OCI-LY7 (cell line): ENCODE measurements around the gene MNS1. TPM values are rescaled to one million over a fixed set of nuclear protein-coding genes. Genes with fewer than 3 reads are reported as not detected.

Experiments used
- BruUV-seq: library from RNA; stranded (reverse); fragments of 400-500 nt; replicated peaks from 2 replicates; lab custom pipeline; 2021; lab: Mats Ljungman, UMichigan
- CTCF ChIA-PET: fragments of 300-600 bp; sonication (Branson Sonifier 250); formaldehyde crosslinking; loops from one replicate; lab custom pipeline; 2022; ENCODE audit warnings: antibody characterized with exemption; ENCODE audit not compliant: unreplicated experiment; lab: Charles Lee
- POLR2A ChIA-PET: fragments of 300-600 bp; sonication (Branson Sonifier 250); formaldehyde crosslinking; loops from one replicate; lab custom pipeline; 2022; ENCODE audit warnings: antibody characterized with exemption; lab: Charles Lee
- DNase-seq: peaks from one replicate; pipeline ENCODE4 v3.0.0-alpha.2; 2015; ENCODE audit warnings: low spot score
- H2AFZ ChIP-seq: fragments of 200-600 bp; sonication (generic), shearing (Covaris generic); 2 replicates; pipeline ENCODE4 v1.6.1; 2014; ENCODE audit warnings: mild to moderate bottlenecking, antibody characterized with exemption, low read length, moderate library complexity
- H3K27ac ChIP-seq: fragments of 200-600 bp; sonication (generic); 2 replicates; pipeline ENCODE4 v1.5.1; 2014; ENCODE audit warnings: mixed run types, low read depth, mild to moderate bottlenecking, moderate library complexity, low read length, inconsistent platforms; ENCODE audit not compliant: poor library complexity, severe bottlenecking
- H3K36me3 ChIP-seq: fragments of 200-600 bp; sonication (generic); 2 replicates; pipeline ENCODE4 v1.6.1; 2014; ENCODE audit warnings: mild to moderate bottlenecking, antibody characterized with exemption, low read length, moderate library complexity, mixed read lengths; ENCODE audit not compliant: insufficient read depth
- H3K4me1 ChIP-seq: fragments of 200-600 bp; sonication (generic); 2 replicates; pipeline ENCODE4 v1.5.1; 2014; ENCODE audit warnings: mild to moderate bottlenecking, low read length; ENCODE audit not compliant: insufficient read depth, poor library complexity, severe bottlenecking
- H3K4me2 ChIP-seq: fragments of 200-600 bp; sonication (generic); 2 replicates; pipeline ENCODE4 v1.6.1; 2014; ENCODE audit warnings: mild to moderate bottlenecking, low read length
- H3K4me3 ChIP-seq: fragments of 200-600 bp; sonication (generic); 2 replicates; pipeline ENCODE4 v1.5.1; 2014; ENCODE audit warnings: mild to moderate bottlenecking, low read depth, low read length; ENCODE audit not compliant: poor library complexity, severe bottlenecking
- H3K79me2 ChIP-seq: fragments of 200-600 bp; sonication (generic); 2 replicates; pipeline ENCODE4 v1.6.1; 2016; ENCODE audit warnings: low read depth, mild to moderate bottlenecking, low read length, moderate library complexity, mixed read lengths; ENCODE audit not compliant: insufficient read depth
- H3K9me2 ChIP-seq: fragments of 200-600 bp; sonication (generic); 2 replicates; pipeline ENCODE4 v1.6.1; 2016; ENCODE audit warnings: mild to moderate bottlenecking, low read length, mixed read lengths; ENCODE audit not compliant: insufficient read depth
- H3K9me3 ChIP-seq: fragments of 200-600 bp; sonication (generic); 2 replicates; pipeline ENCODE4 v1.6.1; 2014; ENCODE audit warnings: mild to moderate bottlenecking, mixed run types, low read length, mixed read lengths
- H4K20me1 ChIP-seq: fragments of 200-600 bp; sonication (generic); 2 replicates; pipeline ENCODE4 v1.6.1; 2014; ENCODE audit warnings: mild to moderate bottlenecking, antibody characterized with exemption, low read length, moderate library complexity, mixed read lengths; ENCODE audit not compliant: insufficient read depth
- CTCF ChIP-seq: fragments of 200-600 bp; sonication (generic); conservative IDR thresholded peaks from 2 replicates; pipeline ENCODE4 v1.5.1; 2014; ENCODE audit warnings: mild to moderate bottlenecking, antibody characterized with exemption, low read length, moderate library complexity, mixed read lengths
- EZH2phosphoT487 ChIP-seq: fragments of 200-600 bp; sonication (generic); IDR thresholded peaks from 2 replicates; pipeline ENCODE4 v1.6.1; 2018; ENCODE audit warnings: low read depth, borderline replicate concordance, mild to moderate bottlenecking, mixed run types, antibody characterized with exemption, low read length, moderate library complexity, mixed read lengths
- intact Hi-C: fragments of 100-400 bp; cut with micrococcal nuclease; formaldehyde crosslinking; loops from one replicate; pipeline ENCODE4 v1.10.0; 2022; ENCODE audit not compliant: unreplicated experiment
- total RNA-seq, 2 experiments: library from RNA; depleted of rRNA in 1 of 2; stranded (reverse); fragments of >200 nt in 1 of 2; shearing (Covaris generic) in 1 of 2; gene quantifications; 2 replicates each; pipeline ENCODE4 v1.2.3, GENCODE V29; 2014 to 2022

The MNS1 gene
- total RNA-seq, 2 experiments from 2014 or later: 1.8 TPM

DNA sequence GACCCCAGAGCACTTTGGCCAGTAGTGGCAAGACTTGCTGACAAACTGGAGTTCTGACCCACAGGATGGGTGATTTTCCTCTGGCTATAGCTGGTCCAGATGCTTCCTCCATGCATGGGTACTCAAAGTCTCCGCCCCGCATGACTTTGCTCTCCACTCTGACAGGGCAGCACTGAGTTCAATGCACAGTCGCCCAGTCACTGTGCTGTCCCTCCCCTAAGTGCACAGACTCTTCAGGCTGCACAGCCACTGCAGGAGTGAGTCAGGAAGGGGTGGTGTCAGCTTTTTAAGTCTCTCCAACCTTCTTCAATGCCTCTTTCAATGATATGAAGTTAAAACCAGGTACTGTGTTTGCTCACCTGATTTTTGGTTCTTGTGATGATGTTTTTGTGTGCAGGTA lies 81.9 kb downstream of the MNS1 start:
- ChIA-PET CTCF (no interaction called here), POLR2A (no interaction called here)
- H3K4me3 ChIP-seq: no peak overlapping the region
- intact Hi-C loops: no loop called here
- H3K27ac ChIP-seq: no peak overlapping the region
- DNase-seq: no peak
- no TSS peak for BruUV-seq
- H2AFZ ChIP-seq: no peak overlapping the region
- no peaks in the 10 kb centered on the region for H3K4me1 ChIP-seq
- H3K4me2 ChIP-seq: no peak overlapping the region
- peaks cover 83% of the 10 kb centered on the region for H3K36me3 ChIP-seq
- no peaks in the 10 kb centered on the region for H4K20me1 ChIP-seq
- TF ChIP-seq CTCF (no peak), EZH2phosphoT487 (no peak)
- H3K79me2 ChIP-seq: peaks cover 38% of the 10 kb centered on the region
- H3K9me3 ChIP-seq: peaks cover 25% of the 10 kb centered on the region; the same call in 1 of the 2 replicates
- no peaks in the 10 kb centered on the region for H3K9me2 ChIP-seq

Other genes with a start within 250 kb of the MNS1 start
- 10.3 and 11.6 TPM in 2 replicates for gene RFX7, start 221.3 kb downstream of the MNS1 start, total RNA-seq (2014; rRNA removed; shearing (Covaris generic))
- gene RFX7, start 221.3 kb downstream of the MNS1 start, total RNA-seq (2022): 33.2 and 33.9 TPM in 2 replicates
- 16.9 and 20.0 TPM in 2 replicates for gene TEX9, start 99.7 kb downstream of the MNS1 start, total RNA-seq (2014; rRNA removed; shearing (Covaris generic))
- 43.5 and 44.6 TPM in 2 replicates for gene TEX9, start 99.7 kb downstream of the MNS1 start, total RNA-seq (2022)